Suprapubic skin (tissue), 4 donors: ENCODE data around the gene PELI2. TPM values are rescaled to one million over a fixed set of nuclear protein-coding genes. Genes with fewer than 3 reads are reported as not detected.

Experiments used
- DNase-seq, 2 donors: peaks; one replicate each; pipeline ENCODE4 v3.0.0-alpha.2; 2019; ENCODE audit warnings: low spot score in 2 of 2
- H3K27ac ChIP-seq: fragments of 200-600 bp; sonication (generic); one replicate; pipeline ENCODE4 v1.5.1; 2019
- H3K27me3 ChIP-seq: fragments of 200-600 bp; sonication (generic); one replicate; pipeline ENCODE4 v1.5.1; 2019
- H3K36me3 ChIP-seq: fragments of 200-600 bp; sonication (generic); one replicate; pipeline ENCODE4 v1.5.1; 2019
- H3K4me1 ChIP-seq: fragments of 200-600 bp; sonication (generic); one replicate; pipeline ENCODE4 v1.5.1; 2019
- H3K4me3 ChIP-seq: fragments of 200-600 bp; sonication (generic); one replicate; pipeline ENCODE4 v1.5.1; 2019; ENCODE audit warnings: mild to moderate bottlenecking
- H3K9me3 ChIP-seq: fragments of 200-600 bp; sonication (generic); one replicate; pipeline ENCODE4 v1.5.1; 2019
- CTCF ChIP-seq, 2 donors: fragments of 200-600 bp in 1 of 2; fragments of 450-650 bp in 1 of 2; sonication (generic) in 1 of 2; IDR thresholded peaks; one replicate each; pipeline ENCODE4 v1.5.1; 2016 to 2019; ENCODE audit warnings: antibody characterized with exemption in 2 of 2, mild to moderate bottlenecking in 1 of 2, moderate library complexity in 1 of 2
- EP300 ChIP-seq: sonication (generic); formaldehyde crosslinking; IDR thresholded peaks from one replicate; pipeline ENCODE4 v1.6.1; 2017; ENCODE audit warnings: antibody characterized with exemption
- POLR2A ChIP-seq, 2 donors: fragments of 450-650 bp; IDR thresholded peaks; one replicate each; pipeline ENCODE4 v1.6.1; 2017; ENCODE audit warnings: antibody characterized with exemption in 2 of 2, mild to moderate bottlenecking in 2 of 2, moderate library complexity in 2 of 2
- POLR2AphosphoS5 ChIP-seq, 3 donors: sonication (generic); formaldehyde crosslinking; IDR thresholded peaks; one replicate each; pipeline ENCODE4 v1.6.1; 2017; ENCODE audit warnings: antibody characterized with exemption in 3 of 3
- WGBS: methylation state at CpG from one replicate; pipeline ENCODE4 v1.1.5; 2018; 5-methylcytosine and 5-hydroxymethylcytosine counted together
- total RNA-seq, 4 donors: library from RNA; depleted of rRNA; stranded (reverse); fragments of >200 nt; gene quantifications; one replicate each; pipeline ENCODE4 v1.1.0, GENCODE V29; 2016

Gene PELI2
- total RNA-seq, 4 donors from 2014 or later, result 6.9 to 19.4 (median 12.6) TPM

DNA sequence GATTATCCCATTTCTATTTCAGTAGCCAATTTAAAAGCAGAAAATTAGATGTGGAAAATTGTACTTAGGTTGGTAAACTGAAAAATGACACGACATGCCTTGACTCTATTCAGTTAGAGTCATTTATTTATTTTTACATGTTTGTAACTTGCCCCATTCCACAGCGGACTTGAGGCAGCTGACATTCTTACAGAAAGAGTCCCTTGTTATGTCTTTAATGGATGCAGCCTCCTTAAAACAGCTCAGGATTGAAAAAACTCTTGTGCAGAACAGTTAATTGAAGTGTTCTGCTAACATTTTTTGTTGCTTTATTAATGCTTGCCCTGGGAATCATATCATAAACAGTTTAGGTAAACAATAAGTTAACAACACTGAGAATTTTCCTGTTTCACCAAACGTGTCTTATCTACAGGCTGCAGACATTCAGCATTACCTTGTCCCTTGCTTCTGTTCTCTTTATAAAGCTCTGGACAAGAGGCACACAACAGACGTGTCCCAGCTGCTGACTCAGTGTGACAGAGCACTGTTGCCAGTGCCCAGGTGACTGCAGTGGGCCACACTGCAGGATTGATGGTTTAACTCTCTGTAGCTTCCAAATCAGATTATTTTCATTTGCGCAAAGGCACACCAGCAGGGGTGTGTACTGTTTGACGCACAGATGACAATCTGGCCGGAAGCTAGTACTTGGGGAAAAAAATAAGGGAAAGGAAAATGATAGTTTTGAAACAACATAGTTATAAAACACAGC is 101.6 kb downstream of the PELI2 start:
- Histone ChIP-seq H3K36me3 (no peaks in the 10 kb centered on the region), H3K9me3 (no peaks in the 10 kb centered on the region), H3K27ac (no peak overlapping the region), H3K27me3 (no peaks in the 10 kb centered on the region), H3K4me3 (no peak overlapping the region), H3K4me1 (peaks cover 53% of the 10 kb centered on the region)
- TF ChIP-seq POLR2A (IDR thresholded peaks at IDR 0.05), result no peak
- TF ChIP-seq EP300, result no peak
- TF ChIP-seq POLR2AphosphoS5 (IDR thresholded peaks at IDR 0.05), result no peak
- no peak for TF ChIP-seq CTCF (IDR thresholded peaks at IDR 0.05)
- 35% methylated on average over 7 of the region's 7 CpGs for WGBS
- no peak for DNase-seq

- DNase-seq, result no peak
- Histone ChIP-seq H3K4me3 (no peak overlapping the region), H3K27me3 (no peaks in the 10 kb centered on the region), H3K9me3 (no peaks in the 10 kb centered on the region), H3K36me3 (no peaks in the 10 kb centered on the region), H3K27ac (no peak overlapping the region), H3K4me1 (peaks cover 45% of the 10 kb centered on the region)
- no peak for TF ChIP-seq EP300
- no peak for TF ChIP-seq CTCF (IDR thresholded peaks at IDR 0.05)
- no peak for TF ChIP-seq POLR2AphosphoS5 (IDR thresholded peaks at IDR 0.05)
- TF ChIP-seq POLR2A (IDR thresholded peaks at IDR 0.05), result no peak
- WGBS, result 57% methylated on average over 7 of the region's 7 CpGs
Observed at GRCh38 chr14:56221382-56222128, 103.3 kb downstream of the PELI2 start.

DNA sequence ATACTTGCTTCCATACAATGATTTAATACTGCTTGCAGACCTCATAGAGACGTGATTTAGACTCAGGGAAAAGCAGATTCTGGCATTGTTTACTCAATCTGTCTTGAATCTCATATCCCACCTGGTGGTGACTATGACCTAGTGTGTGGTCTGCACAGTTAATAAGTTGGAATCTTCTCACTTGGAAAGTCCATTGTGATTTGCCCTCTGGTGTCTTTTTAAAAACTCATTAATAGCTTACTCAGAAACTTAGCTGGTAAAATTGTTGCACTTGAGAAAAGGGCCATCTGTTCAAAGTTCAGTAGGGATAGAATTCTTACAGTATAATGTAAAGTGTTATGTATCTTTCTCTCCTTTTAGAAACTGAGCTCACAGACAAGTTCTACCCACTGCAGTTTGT is 106.0 kb downstream of the PELI2 start:
- no peak overlapping the region for H3K4me3 ChIP-seq
- 77% methylated on average over 1 of the region's 1 CpG for WGBS
- peaks cover 30% of the 10 kb centered on the region for H3K4me1 ChIP-seq
- TF ChIP-seq CTCF (IDR thresholded peaks at IDR 0.05) (no peak), POLR2AphosphoS5 (IDR thresholded peaks at IDR 0.05) (no peak), POLR2A (IDR thresholded peaks at IDR 0.05) (no peak), EP300 (no peak)
- H3K36me3 ChIP-seq, result no peaks in the 10 kb centered on the region
- H3K27me3 ChIP-seq, result no peaks in the 10 kb centered on the region
- H3K9me3 ChIP-seq, result no peaks in the 10 kb centered on the region
- DNase-seq, result no peak
- H3K27ac ChIP-seq, result no peak overlapping the region

DNA sequence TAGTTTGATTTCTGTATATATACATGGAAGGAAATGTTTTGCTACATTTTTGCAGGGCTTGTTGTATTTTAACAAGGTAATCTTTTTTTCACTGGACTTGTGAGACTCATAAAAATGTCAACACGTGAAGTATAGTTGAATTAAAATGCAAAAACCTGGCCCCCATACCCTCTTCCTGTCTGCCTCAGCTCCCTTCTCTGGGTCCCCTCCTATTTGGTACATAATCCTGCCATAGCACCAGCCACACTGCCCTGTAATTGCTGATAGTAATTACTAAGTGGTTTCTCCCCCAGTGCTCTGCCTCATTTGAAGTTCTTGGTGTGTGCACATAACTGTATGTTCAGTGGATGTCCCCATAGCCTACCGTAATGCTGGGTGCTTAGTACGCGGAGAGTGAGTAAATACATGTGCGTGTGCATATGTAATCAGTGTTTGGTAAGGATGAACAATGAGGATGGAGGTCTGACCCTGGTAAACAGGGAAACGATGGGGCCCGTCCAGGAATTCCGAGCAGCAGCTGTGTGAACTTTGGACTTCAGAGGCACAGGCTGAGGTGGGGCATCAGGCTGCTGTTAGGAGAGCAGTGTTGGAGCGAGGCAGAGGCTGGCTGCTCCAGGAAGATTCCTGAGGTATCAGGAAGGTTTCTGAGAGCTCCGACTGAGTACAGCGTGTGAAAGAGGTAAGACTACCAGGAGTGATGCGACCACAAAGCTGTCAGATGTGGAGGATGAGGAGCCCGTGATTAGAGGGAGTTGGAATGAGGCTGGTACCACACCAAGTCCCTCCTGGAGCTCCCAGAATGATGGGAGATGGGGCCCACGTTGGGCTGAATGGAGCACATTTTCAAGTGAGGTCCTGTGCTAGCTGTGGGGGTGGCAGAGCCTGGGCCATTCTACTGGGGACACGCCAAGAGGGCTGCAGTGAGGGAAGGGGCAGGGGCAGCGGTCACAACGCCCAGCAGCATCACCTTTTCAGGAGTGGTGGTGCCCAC is 106.8 kb downstream of the PELI2 start:
- 86% methylated on average over 14 of the region's 17 CpGs for WGBS
- Histone ChIP-seq H3K36me3 (no peaks in the 10 kb centered on the region), H3K27ac (no peak overlapping the region), H3K4me3 (no peak overlapping the region), H3K4me1 (peaks cover 24% of the 10 kb centered on the region), H3K27me3 (no peaks in the 10 kb centered on the region), H3K9me3 (no peaks in the 10 kb centered on the region)
- no peak for TF ChIP-seq POLR2AphosphoS5 (IDR thresholded peaks at IDR 0.05)
- no peak for TF ChIP-seq EP300
- no peak for TF ChIP-seq POLR2A (IDR thresholded peaks at IDR 0.05)
- no peak for TF ChIP-seq CTCF (IDR thresholded peaks at IDR 0.05)
- no peak for DNase-seq
